ENCODE results near the gene EDDM13.
"Not testable (repeated sequence)": the region's sequence is repeated elsewhere in the genome, so short reads cannot be mapped to it uniquely, and the experiment has no call there.

Gene EDDM13, protein sequence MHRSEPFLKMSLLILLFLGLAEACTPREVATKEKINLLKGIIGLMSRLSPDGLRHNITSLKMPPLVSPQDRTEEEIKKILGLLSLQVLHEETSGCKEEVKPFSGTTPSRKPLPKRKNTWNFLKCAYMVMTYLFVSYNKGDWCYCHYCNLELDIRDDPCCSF

DNA sequence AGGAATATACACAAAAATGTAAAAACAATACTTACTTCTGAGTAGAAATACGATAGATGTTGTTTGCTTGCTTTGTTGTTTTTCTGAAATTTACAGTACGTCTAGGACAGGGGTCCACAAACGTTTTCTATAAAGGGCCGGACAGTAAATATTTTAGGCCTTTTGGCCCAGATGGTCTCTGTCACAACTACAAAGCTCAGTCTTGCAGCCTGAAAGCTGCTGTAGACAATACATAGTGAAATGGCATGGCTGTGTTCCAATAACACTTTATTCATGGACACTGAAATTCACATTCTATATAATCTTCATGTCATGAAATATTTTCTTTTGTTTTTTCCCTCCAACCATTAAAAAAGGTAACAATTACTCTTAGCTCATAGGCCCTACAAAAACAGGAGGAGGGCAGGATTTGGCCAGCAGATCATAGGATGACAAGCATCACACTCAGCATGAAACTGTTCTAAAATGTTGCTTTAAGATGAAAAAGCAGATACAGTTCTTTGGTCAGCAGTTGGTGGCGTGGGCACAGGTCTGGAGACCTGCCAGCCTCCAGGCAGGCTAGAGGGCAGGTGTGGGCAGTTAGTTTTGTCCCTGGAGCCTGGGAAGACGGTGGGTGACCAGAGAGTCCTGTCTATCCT is at the start of gene EDDM13:
Gene EDDM13, plus strand, starts transcription at position 588 of the 638 bp plus-strand sequence. CDS start 87 bp downstream, outside the sequence.
- DNase-seq = no peak

DNA sequence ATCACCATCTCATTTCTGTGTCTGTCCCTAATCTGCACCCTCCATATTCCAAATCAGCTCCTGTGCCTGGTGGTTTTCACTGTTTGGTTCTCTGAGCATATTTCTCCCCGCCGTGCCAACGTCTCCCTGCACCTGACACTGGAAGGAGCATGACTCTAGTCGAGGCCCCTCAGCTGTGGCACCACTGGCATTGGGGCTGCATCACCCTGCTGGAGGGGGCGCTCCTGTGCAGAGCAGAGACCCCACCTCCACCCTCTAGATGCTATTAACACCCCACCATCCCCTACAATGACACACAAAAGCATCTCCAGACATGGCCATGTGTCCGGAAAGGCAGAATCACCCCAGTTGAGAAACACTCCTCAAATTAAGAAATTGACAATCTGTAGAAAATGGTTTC is 49.6 kb upstream of the EDDM13 start:
- no peak for DNase-seq

DNA sequence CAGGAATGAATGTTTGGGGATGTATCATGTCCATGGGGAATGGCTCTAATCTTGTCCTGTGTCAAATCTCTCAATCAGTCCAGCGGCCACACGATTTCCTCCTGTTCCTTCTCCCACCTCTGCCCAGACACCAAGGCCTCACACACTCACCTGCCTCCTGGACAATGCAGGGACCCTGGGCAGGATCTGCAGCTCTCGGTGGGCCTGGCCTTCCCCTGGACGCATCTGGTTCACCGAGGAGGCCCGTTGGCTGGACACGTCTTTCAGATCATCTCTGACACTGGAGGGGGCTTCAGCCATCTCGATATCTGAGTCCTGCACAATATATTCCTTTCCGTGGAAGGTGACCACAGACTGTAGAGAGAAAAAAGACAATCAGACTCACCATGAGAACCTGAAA is 49.1 kb upstream of the EDDM13 start:
- DNase-seq = no peak

DNA sequence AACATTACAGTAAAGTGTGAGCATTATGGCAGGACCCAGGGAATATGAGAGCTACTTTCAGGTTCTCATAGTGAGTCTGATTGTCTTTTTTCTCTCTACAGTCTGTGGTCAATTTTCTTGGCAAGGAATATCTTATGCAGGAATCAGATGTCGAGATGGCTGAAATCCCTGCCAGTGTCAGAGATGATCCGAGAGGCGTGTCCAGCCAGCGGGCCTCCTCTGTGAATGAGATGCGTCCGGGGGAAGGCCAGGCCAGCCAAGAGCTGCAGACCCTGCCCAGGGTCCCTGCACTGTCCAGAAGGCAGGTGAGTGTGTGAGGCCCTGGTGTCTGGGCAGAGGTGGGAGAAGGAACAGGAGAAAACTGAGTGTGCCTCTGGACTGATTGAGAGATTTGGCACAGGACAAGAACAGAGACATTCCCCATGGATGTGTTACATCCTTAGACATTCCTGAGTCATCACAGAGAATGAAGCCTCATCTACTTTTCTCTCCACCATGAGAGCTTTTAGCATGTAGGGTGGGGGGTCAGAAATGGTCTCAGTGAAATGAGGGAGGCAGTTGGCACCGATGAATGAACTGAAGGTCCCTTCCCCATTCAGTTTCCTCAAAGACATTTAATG is 27.3 kb upstream of the EDDM13 start:
- no peak for DNase-seq

DNA sequence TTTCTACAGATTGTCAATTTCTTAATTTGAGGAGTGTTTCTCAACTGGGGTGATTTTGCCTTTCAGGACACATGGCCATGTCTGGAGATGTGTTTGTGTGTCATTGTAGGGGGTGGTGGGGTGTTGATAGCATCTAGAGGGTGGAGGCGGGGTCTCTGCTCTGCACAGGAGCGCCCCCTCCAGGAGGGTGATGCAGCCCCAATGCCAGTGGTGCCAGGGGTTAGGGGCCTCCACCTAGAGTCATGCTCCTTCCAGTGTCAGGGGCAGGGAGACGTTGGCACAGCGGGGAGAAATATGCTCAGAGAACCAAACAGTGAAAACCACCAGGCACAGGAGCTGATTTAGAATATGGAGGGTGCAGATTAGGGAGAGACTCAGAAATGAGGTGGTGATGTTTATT is 26.8 kb upstream of the EDDM13 start:
- not testable (repeated sequence) for DNase-seq

DNA sequence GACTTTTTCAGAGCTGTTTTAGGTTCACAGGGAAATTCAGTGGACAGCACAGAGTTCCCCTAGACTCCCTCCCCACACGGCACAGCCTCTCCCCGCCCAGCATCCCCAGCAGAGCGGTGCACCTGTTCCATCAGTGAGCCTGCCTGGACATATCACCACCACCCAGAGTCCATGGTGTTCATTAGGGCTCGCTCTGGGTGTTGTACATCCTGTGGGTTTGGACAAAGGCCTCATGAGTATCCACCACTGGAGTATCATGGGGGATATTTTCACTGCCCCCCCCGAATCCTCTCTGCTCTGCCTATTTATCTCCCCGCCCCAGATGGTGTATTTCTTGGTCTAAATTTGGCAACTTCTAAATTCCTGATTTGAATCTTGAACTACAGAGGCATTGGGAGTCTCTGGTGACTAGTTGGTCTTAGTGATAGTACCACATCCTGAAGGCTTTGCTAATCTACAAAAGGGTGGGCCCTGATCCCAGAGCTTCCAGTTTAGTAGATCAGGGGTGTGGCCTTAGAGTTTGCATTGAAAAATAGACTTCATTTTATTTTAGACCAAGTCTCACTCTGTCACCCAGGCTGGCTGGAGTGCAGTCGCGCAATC is 23.7 kb upstream of the EDDM13 start:
- not testable (repeated sequence) for DNase-seq

DNA sequence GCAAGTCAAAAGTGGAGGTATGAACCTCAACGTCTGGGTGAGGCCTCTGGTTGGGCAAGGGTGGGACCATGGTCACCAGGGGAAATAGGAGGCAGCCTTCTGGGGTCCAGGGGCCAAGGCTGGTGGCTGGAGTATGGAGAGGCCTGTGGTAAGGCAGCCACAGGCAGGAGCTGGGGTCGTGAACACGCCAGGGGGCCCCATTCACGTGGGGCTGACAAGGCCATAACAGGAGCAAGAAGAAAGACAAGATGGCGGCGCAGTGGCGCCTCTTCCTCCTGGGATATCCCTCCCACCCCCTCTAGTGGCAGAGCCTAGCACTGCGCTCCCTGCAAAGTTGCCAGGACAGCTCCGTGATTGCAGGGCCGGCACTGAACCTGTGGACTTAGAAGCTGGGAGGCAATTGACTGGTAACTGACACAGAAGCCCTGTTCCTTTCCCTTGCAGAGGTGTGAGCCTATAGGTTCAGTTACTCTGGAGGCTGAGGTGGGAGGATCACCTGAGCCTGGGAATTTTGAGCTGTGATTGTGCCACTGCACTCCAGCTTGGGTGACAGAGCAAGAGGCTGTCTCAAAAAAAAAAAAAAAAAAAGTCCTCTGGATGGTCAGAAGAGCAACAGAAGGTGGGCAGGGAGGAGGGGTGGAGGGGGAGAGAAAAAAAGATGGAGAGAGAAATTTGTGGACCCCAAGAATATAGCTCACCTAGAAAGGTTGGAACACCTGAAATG is 19.7 kb upstream of the EDDM13 start:
- DNase-seq = peak; percentile 16 to 19

DNA sequence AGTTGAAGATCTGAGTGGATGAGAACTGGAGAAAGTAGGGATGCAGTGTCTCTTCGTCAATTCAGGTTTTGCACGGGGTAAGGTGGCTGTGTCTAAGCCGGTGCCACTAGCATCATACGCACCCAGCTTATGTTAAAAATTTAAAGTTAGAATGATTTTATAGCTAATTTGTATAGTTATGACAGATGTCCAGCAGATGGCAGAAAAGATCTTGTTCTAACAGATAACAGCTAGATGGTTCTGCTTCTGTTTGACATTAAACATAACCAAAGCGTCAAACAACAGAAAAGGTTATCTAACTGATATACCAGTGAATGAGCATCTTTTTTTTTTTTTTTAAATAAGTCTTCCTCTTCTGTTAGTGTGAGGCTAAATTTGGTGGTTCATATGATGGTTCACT is 18.8 kb upstream of the EDDM13 start:
- DNase-seq = peak; percentile 66 to 75

DNA sequence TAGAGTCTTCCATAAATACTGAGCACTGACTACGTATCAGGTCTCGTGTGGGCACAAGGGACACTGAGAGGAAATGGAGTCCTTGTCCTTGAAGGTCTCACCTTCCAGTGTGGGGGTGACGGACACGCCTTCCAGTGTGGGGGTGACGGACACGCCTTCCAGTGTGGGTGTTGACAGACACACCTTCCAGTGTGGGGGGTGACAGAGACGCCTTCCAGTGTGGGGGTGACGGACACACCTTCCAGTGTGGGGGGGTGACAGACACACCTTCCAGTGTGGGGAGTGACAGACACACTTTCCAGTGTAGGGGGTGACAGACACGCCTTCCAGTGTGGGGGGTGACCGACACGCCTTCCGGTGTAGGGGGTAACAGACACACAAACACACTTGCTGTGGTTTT is 14.3 kb upstream of the EDDM13 start:
- DNase-seq = no peak

DNA sequence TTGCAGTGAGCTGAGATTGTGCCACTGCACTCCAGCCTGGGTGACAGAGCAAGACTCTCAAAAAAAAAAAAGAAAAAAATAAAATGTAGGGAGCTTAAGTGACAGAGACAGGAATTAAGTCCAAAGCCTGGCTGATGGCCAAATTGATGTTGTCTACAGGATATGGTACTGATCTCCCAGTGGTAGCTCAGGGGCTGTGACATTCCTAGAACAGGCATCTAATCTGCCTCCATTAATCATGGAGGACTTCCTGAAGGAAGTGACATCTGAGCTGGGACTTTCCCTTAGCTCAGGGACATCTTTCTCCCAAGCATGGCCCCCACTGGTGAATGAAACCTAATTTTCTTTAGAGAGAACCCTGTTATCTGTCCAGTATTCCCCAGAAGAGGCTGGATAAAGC is 11.4 kb upstream of the EDDM13 start:
- DNase-seq = no peak

DNA sequence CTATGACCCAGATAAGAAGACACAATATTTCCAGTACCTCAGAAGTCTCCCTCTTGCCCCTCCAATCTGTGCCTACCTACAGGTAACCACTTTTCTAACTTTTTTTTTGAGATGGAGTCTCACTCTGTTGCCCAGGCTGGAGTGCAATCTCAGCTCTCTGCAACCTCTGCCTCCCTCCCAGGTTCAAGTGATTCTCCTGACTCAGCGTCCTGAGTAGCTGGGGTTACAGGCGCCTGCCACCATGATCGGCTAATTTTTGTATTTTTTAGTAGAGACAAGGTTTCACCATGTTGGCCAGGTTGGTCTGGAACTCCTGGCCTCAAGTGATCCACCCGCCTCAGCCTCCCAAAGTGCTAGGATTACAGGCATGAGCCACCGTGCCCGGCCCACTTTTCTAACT is 10.6 kb upstream of the EDDM13 start:
- not testable (repeated sequence) for DNase-seq

DNA sequence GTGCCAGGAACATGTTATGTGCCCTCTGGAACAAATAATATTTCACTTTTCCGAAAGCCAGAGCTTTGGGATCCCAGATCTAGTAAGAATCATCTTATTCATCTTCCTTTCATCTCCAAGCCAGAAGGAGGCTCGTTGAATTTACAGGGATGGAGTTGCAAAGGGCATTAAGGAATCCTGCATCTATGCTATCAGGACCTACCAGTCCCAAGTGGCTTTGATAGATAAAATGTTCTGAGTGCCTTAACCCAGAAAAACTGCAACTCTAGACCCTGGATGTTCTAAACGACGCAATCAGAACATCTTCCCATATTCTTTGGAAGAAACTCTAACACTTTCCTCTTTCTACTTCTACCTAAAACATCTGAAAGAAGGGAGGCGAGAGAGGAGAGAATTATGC is 9.2 kb upstream of the EDDM13 start:
- DNase-seq = no peak

DNA sequence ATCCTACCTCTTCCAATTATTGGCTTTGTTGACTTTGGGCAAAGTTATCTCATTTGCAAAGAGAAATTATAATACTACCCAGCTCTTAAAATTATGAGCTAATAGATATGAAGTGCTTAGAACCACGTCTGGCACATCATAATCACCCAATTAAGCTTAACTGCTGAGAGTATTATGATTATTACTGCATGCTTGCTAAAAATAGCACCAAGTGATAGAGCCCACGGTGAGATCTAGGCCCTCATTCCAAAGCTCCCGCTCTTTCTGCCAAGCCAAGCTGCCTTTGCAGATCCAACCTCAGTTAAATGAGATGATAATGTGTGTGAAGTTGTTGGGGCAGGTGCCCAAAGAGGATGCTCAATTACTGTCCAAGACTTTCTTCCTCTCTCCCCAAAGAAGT is 6.5 kb upstream of the EDDM13 start:
- no peak for DNase-seq

DNA sequence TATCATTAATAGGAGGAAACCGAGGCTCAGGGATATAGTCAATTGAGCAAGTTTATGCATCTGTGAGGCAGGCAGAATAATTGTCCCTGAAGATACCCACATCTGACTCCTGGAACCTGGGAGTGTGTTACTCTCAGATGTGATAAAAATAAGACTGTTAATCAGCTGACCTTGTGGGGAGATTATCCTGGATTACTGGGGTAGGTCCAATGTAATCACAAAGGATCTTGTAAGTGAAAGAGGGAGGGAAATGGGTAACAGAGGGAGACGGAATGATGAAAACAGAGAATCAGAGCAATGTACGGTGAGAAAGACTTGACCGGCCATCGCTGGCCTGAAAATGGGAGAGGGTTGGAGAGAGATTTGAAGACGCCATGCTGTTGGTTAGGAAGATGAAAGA is 3.2 kb upstream of the EDDM13 start:
- DNase-seq = no peak

DNA sequence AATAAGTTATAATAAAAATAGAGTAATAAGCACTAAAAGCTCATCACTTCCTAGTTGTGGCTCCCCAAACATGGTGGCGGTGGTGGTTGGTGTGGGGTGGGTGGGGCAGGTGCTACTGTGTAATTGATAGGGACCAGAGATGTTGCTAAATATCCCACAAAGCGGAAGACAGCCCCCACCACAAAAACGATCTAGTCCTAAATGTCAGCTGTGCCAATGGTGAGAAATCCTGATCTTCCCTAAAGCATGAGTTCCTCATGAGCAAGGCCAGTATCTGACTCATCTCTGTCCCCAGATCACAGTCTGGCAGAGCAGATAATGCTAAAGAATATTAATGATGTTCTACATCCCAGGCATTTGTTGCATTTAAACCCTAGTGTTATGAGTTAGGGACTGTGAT is 1.9 kb upstream of the EDDM13 start:
- peak; percentile 94 to 95 for DNase-seq

DNA sequence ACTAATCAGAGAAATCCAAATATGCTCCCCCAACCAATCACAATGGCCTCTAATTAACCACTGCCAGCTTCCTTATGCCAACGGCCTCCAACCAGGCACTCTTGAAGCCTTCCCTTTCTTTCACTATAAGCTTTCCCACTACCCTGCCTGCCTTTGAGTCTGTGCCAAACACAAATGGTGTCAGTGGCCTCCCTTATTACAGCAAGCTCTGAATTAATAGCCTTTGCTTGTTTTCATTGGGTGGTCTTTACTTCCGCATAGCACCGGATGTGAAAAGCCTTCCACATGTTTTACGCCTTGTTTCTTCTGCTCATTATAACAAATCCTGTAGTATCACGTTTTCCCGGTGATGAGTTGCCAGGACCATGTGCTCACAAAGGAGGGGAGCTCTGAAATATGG is 1.4 kb upstream of the EDDM13 start:
- DNase-seq = peak in 1 of 2 experiments; percentile 64

DNA sequence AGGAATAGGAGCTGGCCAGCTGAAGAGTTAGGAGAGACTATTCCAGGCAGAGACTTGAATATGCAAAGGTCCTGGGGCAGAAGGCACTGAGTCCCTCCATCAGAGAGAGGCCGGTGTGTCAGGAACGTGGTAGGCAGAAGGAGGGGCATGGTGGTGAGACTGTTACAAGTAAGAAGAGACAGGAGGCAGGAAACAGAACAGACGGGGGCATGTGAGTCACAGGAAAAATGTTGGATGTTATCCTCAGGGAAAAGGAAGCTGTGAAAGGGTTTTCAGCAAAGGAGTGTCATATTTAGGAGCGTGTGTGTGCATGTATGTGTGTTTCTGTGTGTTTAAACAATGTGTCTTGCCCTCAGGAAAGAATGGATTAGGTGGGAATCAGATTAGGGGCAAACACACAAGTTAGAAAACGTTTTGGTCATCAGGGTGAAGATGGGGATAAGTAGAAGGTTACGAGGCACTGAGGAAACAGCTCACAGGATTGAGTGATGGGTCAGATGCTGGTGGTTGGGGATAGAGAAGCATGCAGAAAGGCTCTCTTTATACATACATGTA is 1.1 kb downstream of the EDDM13 start:
- no peak for DNase-seq

DNA sequence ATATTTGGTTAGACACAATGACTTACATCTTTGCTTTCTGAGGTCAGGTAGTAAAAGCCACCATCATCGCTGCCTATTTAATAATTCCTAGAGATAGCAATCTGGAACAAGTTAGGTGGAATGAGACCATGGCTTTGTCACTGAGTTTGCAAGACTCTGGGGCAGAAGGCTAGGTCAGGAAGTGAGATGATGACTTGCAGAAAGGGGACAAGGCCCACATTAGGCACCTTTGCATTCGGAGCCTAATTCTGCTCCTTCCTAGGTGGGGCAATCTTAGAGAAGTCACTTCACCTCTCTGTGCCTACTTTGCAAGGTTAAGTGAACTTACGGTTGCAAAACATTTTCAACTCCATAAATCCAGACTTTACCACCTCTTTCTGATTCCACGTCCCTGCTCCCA is 10.3 kb downstream of the EDDM13 start:
- DNase-seq = no peak

DNA sequence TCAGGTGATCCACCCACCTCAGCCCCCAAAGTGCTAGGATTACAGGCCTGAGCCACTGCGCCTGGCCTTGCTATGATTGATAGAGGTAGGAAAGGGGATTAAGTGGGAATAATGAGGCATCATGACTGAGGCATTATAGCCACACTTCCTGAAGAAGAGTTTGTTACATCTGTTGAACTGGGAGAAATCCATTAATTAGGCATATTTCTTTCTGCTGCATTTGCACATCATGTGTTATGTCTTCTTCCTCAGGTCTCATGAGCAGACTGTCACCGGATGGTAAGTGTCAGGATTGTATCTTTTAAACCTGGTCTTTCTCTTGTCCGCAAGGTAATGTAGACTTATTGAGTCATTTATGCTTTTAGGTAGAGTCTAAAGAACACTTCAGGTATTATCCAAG is 12.2 kb downstream of the EDDM13 start:
- no peak for DNase-seq

DNA sequence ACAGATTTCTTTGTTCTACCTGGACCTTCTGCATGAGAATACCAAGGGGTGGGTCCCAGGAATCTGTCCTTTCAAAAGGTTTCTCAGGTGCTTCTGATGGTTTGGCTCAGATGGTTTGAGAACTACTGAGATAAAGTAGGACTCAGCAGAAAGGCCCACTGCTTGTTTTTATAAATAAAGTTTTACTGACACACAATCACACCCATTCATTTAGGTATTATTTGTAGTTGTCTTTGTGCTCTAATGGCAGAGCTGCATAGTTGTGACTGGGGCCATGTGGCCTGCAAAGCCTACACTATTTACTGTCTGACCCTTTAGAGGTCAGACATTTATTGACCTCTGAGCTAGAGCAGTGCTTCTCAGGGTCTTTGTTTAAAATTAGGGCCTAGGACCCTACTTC is 17.6 kb downstream of the EDDM13 start:
- no peak for DNase-seq

DNA sequence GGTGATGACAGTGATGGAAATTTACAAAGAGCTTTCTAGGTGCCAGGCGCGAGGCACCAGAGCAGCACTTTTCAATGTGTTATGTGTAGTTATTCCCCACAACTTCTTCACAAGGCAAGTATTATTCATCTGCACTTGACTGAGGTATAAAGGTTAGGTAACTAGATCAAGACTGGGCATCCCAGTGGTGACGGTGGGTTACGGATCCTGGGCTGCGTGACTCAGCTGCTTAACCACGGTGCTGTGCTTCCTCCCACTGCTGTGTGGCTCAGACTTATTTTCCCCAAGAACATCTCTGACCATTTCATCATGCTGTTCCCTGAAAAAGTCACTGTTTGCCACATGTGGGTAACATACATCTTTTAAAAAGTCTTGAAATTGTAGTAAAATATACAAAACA is 19.3 kb downstream of the EDDM13 start:
- DNase-seq = no peak

DNA sequence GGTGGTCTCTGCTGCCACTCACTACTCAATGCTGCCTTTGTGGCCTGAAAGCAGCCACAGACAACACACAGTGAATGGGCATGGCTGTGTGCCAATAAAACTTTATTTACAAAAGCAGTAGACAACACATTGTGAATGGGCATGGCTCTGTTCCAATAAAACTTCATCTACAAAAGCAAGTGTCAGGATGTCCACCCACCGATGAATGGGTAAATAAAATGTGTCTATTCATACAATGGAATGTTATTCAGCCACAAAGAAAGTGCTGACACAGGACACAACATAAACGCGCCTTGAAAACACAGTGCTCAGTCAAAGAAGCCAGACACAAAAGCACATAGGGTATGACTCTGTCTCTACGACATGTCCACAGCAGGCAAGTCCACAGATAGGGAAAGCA is 22.0 kb downstream of the EDDM13 start:
- no peak for DNase-seq
